NCI-H1092 (cell line): ENCODE measurements around the gene CMKLR1.

ENCODE experiments used
- DNase-seq: peaks from one replicate; lab custom pipeline; 2025; lab: John Stamatoyannopoulos, UW

CMKLR1 gene

GRCh38 chr12:108335349-108336119 is 3.6 kb downstream of the CMKLR1 start:
- no peak for DNase-seq

- DNase-seq = no peak
Measured at GRCh38 chr12:108333898-108334699, 5.0 kb downstream of the CMKLR1 start.

DNA sequence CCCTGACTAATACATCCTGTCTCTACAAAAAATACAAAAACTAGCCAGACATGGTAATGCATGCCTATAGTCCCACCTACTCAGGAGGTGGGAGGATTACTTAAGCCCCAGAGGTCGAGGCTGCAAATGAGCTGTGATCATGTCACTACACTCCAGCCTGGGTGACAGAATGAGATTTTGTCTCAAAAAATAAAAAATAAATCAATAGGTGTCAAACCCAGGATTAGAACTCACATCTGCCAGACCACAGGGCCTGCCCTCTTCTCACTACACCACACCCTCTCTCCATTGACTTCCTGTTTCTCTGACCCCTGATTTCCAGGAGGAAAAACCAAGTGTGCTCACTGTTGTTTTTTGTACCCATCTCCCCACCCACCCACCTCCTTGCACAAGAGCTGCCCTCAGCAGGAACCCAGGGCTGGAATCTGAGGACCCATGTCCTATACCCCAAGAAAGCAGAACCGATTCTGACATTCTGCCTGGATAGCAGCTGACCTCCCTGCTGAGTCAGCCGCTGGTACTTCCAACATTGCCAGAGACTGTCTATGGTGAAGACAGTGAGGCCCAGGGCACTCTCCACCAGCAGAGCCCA is 6.2 kb downstream of the CMKLR1 start:
- no peak for DNase-seq

DNA sequence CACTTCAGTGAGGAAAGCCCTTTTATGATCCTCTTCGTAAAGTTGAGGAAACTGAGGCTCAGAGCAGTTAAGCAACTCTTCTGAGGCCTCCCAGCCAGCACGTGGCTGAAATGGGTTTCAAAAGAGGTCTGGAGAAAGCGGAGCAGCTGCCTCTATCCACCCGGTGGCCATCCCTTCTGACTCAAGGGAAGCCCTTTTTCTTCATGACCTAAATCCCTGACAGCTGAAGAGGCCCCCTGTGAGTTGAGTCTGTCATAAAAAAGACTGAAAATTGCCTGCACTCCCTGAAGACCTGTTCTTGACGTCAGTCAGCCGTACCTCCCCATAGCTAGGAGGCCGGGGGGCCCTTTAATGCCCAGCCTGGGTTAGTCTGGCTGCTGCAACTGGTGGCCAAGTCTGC is 10.7 kb downstream of the CMKLR1 start:
- DNase-seq = no peak

DNA sequence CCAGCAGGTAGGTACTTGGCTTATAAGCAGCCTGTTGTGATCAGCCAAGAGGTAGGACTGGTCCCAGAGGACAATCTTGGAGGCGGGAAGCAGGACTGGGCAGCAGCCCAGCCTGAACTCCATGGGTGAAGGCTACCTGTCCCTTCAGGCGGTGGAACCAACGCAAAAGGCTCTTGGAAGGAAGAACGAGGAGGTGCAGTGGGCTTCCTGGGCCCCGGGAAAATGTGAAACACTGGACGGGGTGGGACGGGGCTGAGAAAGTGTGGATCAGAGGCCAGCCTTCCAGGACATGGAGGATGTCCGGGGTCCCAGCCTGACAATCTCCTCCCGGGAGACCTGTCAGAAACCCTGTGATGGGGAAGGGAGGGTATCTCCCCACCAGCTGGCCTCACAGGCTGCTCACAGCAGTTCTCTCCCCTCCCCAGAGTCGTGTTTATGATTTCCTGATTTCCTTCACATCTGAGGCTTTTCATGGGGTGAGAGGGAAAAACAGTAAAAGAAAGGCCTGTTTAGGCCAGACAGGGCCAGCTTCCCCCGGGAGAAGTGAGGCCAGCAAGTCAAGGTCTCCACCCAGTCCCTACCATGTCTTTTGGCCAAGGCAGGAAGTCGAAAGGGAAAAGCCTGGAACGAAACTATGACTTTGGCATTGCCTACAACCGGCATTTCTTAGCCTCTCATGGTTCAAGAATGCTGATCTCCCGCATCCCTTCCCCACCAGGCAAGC is 11.3 kb downstream of the CMKLR1 start:
- DNase-seq = no peak

- no peak for DNase-seq
Measured at GRCh38 chr12:108326254-108326750, 12.8 kb downstream of the CMKLR1 start.

DNA sequence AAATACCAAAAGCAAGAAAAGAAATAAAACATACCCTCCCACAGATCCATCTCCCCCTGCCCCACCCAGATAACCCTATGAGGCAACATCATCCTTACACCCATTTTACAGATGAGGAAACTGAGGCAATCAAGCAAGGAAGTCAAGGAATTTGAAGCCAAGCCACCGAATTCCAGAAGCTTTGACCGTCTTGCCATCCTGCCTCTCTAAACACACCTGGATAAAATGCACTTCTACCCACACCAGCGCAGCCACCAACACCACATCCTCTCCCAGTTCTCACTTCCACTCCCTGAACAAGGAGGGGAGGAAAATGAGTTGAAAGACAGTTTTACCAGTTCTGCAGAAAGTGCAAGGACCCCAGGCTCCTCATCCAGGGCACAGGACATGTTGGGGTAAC is 13.6 kb downstream of the CMKLR1 start:
- no peak for DNase-seq

- DNase-seq = no peak
Measured at GRCh38 chr12:108325018-108325358, 14.1 kb downstream of the CMKLR1 start.

GRCh38 chr12:108324351-108325017 is 14.6 kb downstream of the CMKLR1 start:
- DNase-seq = no peak

- no peak for DNase-seq
Measured at GRCh38 chr12:108323581-108323980, 15.5 kb downstream of the CMKLR1 start.

DNA sequence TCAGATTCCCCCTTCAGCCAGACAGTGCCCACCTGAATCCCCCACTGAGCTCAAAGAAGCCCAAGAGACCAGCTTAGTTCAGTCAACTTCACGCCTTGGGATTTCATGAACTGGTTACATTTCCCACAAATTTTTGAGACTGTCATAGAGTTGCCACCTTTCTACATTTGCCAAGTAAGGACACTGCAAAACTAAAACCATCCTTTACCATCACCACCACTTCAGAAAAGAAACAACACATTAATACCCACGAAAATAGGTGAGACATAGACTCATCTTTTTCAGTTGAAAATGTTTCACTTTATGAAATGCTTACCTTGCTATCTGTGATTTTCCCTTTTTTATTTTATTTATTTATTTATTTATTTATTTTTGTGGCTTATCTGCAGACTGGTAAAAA is 16.1 kb downstream of the CMKLR1 start:
- DNase-seq = no peak

- DNase-seq = no peak
Measured at GRCh38 chr12:108321688-108322087, 17.4 kb downstream of the CMKLR1 start.

DNA sequence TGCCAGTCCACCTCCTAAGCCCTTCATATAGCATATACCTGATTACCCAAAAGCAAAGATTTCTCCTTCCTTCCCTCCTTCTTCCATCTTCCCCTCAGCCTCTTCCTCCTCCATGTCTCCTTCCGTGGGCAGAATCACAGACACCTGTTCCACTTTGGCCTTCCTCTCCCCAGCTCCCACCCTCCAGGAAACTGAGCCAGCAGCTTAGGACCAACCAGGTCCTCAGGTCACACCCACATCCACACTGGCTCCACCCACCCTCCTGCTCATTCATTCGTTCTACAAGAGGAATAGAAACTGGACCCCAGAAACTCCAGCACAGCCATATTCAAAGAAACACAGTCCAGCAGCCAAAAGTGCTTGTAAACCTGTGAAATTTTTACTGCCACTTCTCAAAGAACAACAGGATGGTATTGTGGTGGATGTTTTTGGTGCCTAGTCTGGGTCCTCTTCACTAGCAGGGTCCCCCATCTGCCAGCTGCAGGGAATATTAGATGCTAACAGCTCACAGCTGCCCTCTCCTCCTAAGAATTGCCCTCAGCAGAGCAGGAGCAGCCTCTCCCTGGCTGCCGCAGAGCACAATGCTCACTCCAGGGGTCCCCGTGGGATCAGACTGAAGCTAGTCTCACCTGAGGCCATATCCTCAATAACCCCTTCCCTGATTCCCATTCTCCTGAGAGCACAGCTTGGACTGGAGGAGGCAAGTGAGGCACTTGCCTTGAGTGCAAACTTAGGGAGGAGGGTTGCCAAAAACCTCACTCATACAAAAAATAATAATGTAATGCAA is 18.4 kb downstream of the CMKLR1 start:
- DNase-seq = no peak

GRCh38 chr12:108319277-108320234 is 19.6 kb downstream of the CMKLR1 start:
- DNase-seq = no peak

DNA sequence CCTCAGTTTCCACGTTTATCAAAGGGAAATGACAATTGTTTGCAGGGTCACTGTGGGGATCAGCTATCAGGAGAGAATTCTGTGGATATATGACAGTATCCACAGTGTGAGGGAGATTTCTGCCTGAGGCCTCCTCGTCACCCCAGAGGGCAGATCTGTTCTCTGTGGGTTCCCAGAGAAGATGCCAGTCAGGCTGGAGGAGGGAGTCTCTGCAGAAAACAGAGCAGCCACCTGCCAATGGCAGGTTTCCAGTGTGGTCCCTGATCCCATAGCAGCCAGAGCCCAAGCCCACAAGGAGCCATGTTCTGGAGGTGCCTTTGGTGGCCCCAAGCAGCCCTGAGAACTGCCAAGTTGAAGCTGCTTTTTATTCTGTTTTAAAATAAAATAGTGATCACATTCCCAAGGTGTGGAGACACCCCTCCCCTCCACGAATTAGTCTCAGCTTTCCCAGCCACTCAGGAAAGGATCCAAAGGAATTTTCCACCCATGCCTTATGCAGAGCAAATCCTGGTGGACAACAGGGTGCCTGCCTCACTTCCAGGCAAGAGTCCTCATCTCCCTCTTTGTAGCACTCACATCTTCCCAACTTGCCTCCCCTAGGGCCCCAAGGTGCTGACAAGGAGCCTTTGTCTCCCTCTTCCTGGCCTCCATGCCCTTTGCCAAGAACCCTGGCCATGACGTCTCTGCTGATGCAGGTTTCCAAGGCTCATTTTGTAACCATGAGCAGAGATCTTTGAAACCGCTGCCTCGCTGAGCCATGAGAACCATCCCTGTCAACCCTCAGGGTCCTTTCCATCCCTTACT is 20.4 kb downstream of the CMKLR1 start:
- DNase-seq = no peak

DNA sequence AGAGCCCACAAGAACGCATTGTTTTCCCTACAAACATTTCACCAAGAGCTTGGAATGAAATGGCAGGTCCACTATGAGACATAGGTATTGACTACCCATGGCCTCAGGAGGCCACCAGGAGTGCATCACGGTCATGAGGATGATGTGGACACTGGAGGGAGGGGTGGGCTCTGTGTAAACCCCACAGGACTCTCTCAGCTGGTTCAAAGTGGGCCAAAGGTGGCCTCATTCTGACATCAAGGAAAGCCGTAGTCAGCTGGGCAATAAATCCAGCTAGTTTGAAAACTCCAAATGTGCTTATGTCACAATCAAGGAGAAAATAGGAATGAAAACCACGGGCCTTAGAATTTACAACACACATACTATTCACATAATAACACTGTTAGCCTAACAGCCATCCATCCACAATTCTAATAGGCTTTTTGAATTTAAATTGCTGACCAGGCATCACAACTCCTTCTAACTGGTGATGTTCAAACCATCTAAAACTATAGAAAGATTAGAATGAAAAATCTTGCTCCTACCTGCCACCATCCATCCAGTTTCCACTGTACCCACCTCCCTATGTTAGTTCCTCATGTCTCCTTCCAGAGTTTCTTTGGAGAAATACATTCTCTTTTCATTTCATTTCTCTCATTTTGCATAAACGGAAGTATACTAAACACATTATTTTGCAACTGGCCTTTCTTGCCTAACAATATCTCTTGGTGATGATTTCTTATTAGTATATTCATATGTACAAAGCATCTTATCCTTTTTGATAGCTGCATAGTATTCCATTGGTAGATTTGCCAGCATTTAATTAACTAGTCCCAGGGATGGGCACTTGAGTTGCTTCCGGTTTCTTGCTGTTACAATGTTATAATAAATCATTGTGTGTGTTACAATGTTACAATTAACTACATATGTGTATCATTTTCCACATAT is 21.5 kb downstream of the CMKLR1 start:
- DNase-seq = no peak

GRCh38 chr12:108316176-108317086 is 22.7 kb downstream of the CMKLR1 start:
- no peak for DNase-seq
